Stomach (tissue), 4 donors: ENCODE data around the gene TMEM45A.

Experiments
- CTCF ChIP-seq, 7 experiments: fragments of 450-650 bp in 4 of 7; fragments of 200-600 bp in 3 of 7; sonication (generic) in 3 of 7; IDR thresholded peaks; one replicate each; pipeline ENCODE4 v1.5.1; 2016 to 2019; ENCODE audit warnings: antibody characterized with exemption in 7 of 7, control low read depth in 2 of 7, mild to moderate bottlenecking in 1 of 7
- EP300 ChIP-seq: sonication (generic); formaldehyde crosslinking; IDR thresholded peaks from one replicate; pipeline ENCODE4 v1.6.1; 2017; ENCODE audit warnings: antibody characterized with exemption
- POLR2A ChIP-seq, 4 donors: fragments of 450-650 bp; IDR thresholded peaks; one replicate each; pipeline ENCODE4 v1.6.1; 2016; ENCODE audit warnings: antibody characterized with exemption in 4 of 4, control low read depth in 2 of 4, mild to moderate bottlenecking in 1 of 4, moderate library complexity in 1 of 4

DNA sequence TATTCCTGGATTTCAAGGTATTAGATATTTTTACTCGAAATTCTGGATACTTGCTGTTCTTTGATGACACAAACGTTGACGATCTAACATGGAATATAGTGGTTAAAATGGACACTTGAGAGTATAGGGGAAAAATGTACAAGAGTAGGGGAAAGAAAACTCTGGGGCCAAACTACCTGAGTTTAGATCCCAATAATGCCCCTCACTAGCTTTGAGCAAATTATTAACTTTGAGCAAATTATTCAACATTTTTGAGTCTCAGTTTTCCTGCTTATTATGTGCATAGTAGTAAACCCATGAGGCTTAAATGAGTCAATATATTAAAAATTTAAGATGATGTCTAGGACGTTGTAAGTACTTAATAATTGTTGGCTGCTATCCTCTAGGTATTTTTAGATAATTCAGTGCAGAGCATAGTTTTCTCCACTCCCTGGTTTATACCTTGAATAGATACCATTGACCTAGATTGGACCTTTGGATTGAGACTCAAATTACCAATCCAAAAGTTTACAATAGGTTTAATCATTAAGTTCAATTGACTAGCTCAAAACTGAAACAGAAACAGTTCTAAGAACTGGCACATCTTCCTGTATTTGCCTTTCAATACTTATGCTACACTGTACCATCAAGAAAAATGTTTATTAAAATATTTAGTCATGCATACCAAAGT lies 121.4 kb downstream of the TMEM45A start:
- TF ChIP-seq POLR2A (IDR thresholded peaks at IDR 0.05) (no peak), EP300 (no peak), CTCF (IDR thresholded peaks at IDR 0.05) (no peak)
